Neuronal stem cell (in vitro differentiated cells): ENCODE measurements around the gene SPTA1.

Experiments used
- DNase-seq: peaks from one replicate; pipeline ENCODE4 v3.0.0-alpha.2; 2013; ENCODE audit warnings: low spot score
- H2AFZ ChIP-seq: one replicate; pipeline ENCODE4 v1.6.1; 2013; ENCODE audit warnings: mild to moderate bottlenecking, low read length, inconsistent platforms
- H2AK5ac ChIP-seq: 2 replicates; pipeline ENCODE4 v1.6.1; 2013; ENCODE audit warnings: low read depth, mild to moderate bottlenecking, inconsistent platforms, low read length, moderate library complexity, mixed read lengths
- H2BK120ac ChIP-seq: 2 replicates; pipeline ENCODE4 v1.6.1; 2013; ENCODE audit warnings: low read depth, mild to moderate bottlenecking, inconsistent platforms, low read length, moderate library complexity, mixed read lengths
- H2BK12ac ChIP-seq: one replicate; pipeline ENCODE4 v1.6.1; 2013; ENCODE audit warnings: low read length, inconsistent platforms
- H2BK15ac ChIP-seq: 2 replicates; pipeline ENCODE4 v1.6.1; 2013; ENCODE audit warnings: mild to moderate bottlenecking, low read length, inconsistent platforms, mixed read lengths
- H2BK5ac ChIP-seq: one replicate; pipeline ENCODE4 v1.6.1; 2013; ENCODE audit warnings: inconsistent platforms, mild to moderate bottlenecking, low read length, moderate library complexity
- H3K14ac ChIP-seq: one replicate; pipeline ENCODE4 v1.6.1; 2013; ENCODE audit warnings: low read length, inconsistent platforms
- H3K18ac ChIP-seq: 2 replicates; pipeline ENCODE4 v1.6.1; 2013; ENCODE audit warnings: low read length, inconsistent platforms
- H3K23ac ChIP-seq: 2 replicates; pipeline ENCODE4 v1.6.1; 2013; ENCODE audit warnings: low read depth, mild to moderate bottlenecking, mixed read lengths, low read length, inconsistent platforms; ENCODE audit not compliant: poor library complexity
- H3K27ac ChIP-seq: replicated peaks from 3 replicates; pipeline ENCODE4 v1.5.1; 2013; ENCODE audit warnings: low read length, inconsistent platforms
- H3K27me3 ChIP-seq, 3 experiments: 2 replicates each; pipeline ENCODE4 v1.6.1; 2013; ENCODE audit warnings: low read length in 3 of 3, mild to moderate bottlenecking in 2 of 3, inconsistent platforms in 1 of 3, low read depth in 1 of 3, mixed read lengths in 1 of 3, moderate library complexity in 1 of 3; ENCODE audit not compliant: control insufficient read depth in 3 of 3, insufficient read depth in 3 of 3
- H3K36me3 ChIP-seq, 2 donors: replicated peaks in 1 of 2; 2 replicates each; pipeline ENCODE4 v1.6.1; 2013; ENCODE audit warnings: low read length in 2 of 2; ENCODE audit not compliant: control insufficient read depth in 2 of 2, insufficient read depth in 2 of 2
- H3K4ac ChIP-seq: 2 replicates; pipeline ENCODE4 v1.6.1; 2013; ENCODE audit warnings: inconsistent platforms, mild to moderate bottlenecking, low read length, moderate library complexity
- H3K4me1 ChIP-seq, 2 donors: 1 replicate in 1 of 2; 2 replicates in 1 of 2; pipeline ENCODE4 v1.6.1; 2013; ENCODE audit warnings: low read length in 2 of 2, low read depth in 1 of 2; ENCODE audit not compliant: control insufficient read depth in 2 of 2, insufficient read depth in 1 of 2
- H3K4me2 ChIP-seq: one replicate; pipeline ENCODE4 v1.6.1; 2013; ENCODE audit warnings: mild to moderate bottlenecking, low read length, inconsistent platforms; ENCODE audit not compliant: insufficient read depth, poor library complexity, severe bottlenecking
- H3K4me3 ChIP-seq, 2 donors: 2 replicates each; pipeline ENCODE4 v1.5.1; 2013; ENCODE audit warnings: low read length in 2 of 2, mild to moderate bottlenecking in 2 of 2, inconsistent platforms in 1 of 2, moderate library complexity in 1 of 2
- H3K79me1 ChIP-seq: one replicate; pipeline ENCODE4 v1.6.1; 2013; ENCODE audit warnings: low read depth, mild to moderate bottlenecking, inconsistent platforms, low read length, moderate library complexity
- H3K9ac ChIP-seq: one replicate; pipeline ENCODE4 v1.6.1; 2013; ENCODE audit warnings: mild to moderate bottlenecking, low read depth, low read length, inconsistent platforms; ENCODE audit not compliant: poor library complexity
- H3K9me3 ChIP-seq, 2 donors: replicated peaks in 1 of 2; 2 replicates each; pipeline versions ENCODE3 to v1.6.1; 2013; ENCODE audit warnings: low read length in 2 of 2, mild to moderate bottlenecking in 2 of 2, inconsistent platforms in 1 of 2, low read depth in 1 of 2, mixed read lengths in 1 of 2, moderate library complexity in 1 of 2; ENCODE audit not compliant: control insufficient read depth in 2 of 2, insufficient read depth in 1 of 2
- H4K8ac ChIP-seq: one replicate; pipeline ENCODE4 v1.6.1; 2013; ENCODE audit warnings: low read depth, mild to moderate bottlenecking, inconsistent platforms, low read length, moderate library complexity
- H4K91ac ChIP-seq: one replicate; pipeline ENCODE4 v1.6.1; 2013; ENCODE audit warnings: low read length, low read depth, mild to moderate bottlenecking, inconsistent platforms; ENCODE audit not compliant: poor library complexity
- WGBS, 2 donors: extraction: QIAGEN DNeasy Blood & Tissue Kit; methylation state at CpG; one replicate each; pipeline ENCODE4 v1.1.7; 2013; ENCODE audit warnings: missing lambda C conversion rate in 2 of 2, mixed read lengths in 1 of 2; ENCODE audit not compliant: insufficient read length in 2 of 2, insufficient replicate concordance in 1 of 2; ENCODE audit errors: extremely low coverage in 2 of 2; 5-methylcytosine and 5-hydroxymethylcytosine counted together

The SPTA1 gene

GRCh38 chr1:158711098-158711497, 24.6 kb upstream of the SPTA1 start:
- H3K4me1 ChIP-seq: no peaks in the 10 kb centered on the region
- no peak overlapping the region for H3K27ac ChIP-seq
- H2AK5ac ChIP-seq: no peak overlapping the region
- H2BK12ac ChIP-seq: no peak overlapping the region
- H3K36me3 ChIP-seq: no peaks in the 10 kb centered on the region
- no peak overlapping the region for H3K14ac ChIP-seq
- H3K4me3 ChIP-seq: no peak overlapping the region
- no peak overlapping the region for H2BK5ac ChIP-seq
- no peak overlapping the region for H3K18ac ChIP-seq
- H3K27me3 ChIP-seq: no peaks in the 10 kb centered on the region
- no peak overlapping the region for H2BK120ac ChIP-seq
- no peaks in the 10 kb centered on the region for H3K79me1 ChIP-seq
- H3K9ac ChIP-seq: no peak overlapping the region
- DNase-seq: no peak
- no peak overlapping the region for H2BK15ac ChIP-seq
- no peak overlapping the region for H3K4ac ChIP-seq
- WGBS, 2 donors: 94% methylated on average over 1 of the region's 4 CpGs; no CpG with 5 or more reads in 1 of the 2 donors
- H4K8ac ChIP-seq: no peak overlapping the region
- H3K9me3 ChIP-seq: no peaks in the 10 kb centered on the region
- H4K91ac ChIP-seq: no peak overlapping the region
- no peak overlapping the region for H2AFZ ChIP-seq
- H3K4me2 ChIP-seq: no peak overlapping the region
- H3K23ac ChIP-seq: no peak overlapping the region

GRCh38 chr1:158706096-158706495, 19.6 kb upstream of the SPTA1 start:
- H2AFZ ChIP-seq: no peak overlapping the region
- no CpG with 5 or more reads among the region's 2 CpGs for WGBS, 2 donors
- H2AK5ac ChIP-seq: no peak overlapping the region
- H3K23ac ChIP-seq: no peak overlapping the region
- H4K8ac ChIP-seq: no peak overlapping the region
- no peak overlapping the region for H3K9ac ChIP-seq
- H4K91ac ChIP-seq: no peak overlapping the region
- no peak overlapping the region for H2BK12ac ChIP-seq
- H3K79me1 ChIP-seq: no peaks in the 10 kb centered on the region
- no peak overlapping the region for H3K27ac ChIP-seq
- H3K4me1 ChIP-seq: no peaks in the 10 kb centered on the region
- H3K27me3 ChIP-seq: no peaks in the 10 kb centered on the region
- no peak overlapping the region for H3K18ac ChIP-seq
- no peak overlapping the region for H3K4ac ChIP-seq
- no peak overlapping the region for H3K4me3 ChIP-seq
- H3K9me3 ChIP-seq: no peaks in the 10 kb centered on the region
- H3K14ac ChIP-seq: no peak overlapping the region
- DNase-seq: no peak
- H2BK15ac ChIP-seq: no peak overlapping the region
- H2BK5ac ChIP-seq: no peak overlapping the region
- no peaks in the 10 kb centered on the region for H3K36me3 ChIP-seq
- H2BK120ac ChIP-seq: no peak overlapping the region
- no peak overlapping the region for H3K4me2 ChIP-seq

- no peak within 1 kb of the TSS for H2AK5ac ChIP-seq
Observed at GRCh38 chr1:158700552-158700951, 14.0 kb upstream of the SPTA1 start, which contains the start of gene OR6K2. Gene OR6K2, minus strand, starts transcription at chr1:158700652. Its CDS starts 0 bp downstream, at chr1:158700652.

GRCh38 chr1:158694596-158694995, 8.1 kb upstream of the SPTA1 start:
- Histone ChIP-seq H3K79me1 (no peaks in the 10 kb centered on the region), H3K4me3 (no peak overlapping the region), H3K23ac (no peak overlapping the region), H2BK5ac (no peak overlapping the region), H2BK15ac (no peak overlapping the region), H3K27ac (no peak overlapping the region), H3K4me1 (no peaks in the 10 kb centered on the region), H3K9ac (no peak overlapping the region), H4K91ac (no peak overlapping the region), H3K14ac (no peak overlapping the region), H4K8ac (no peak overlapping the region), H2BK120ac (no peak overlapping the region), H2AFZ (no peak overlapping the region), H3K4ac (no peak overlapping the region), H2AK5ac (no peak overlapping the region), H3K9me3 (no peaks in the 10 kb centered on the region), H3K36me3 (no peaks in the 10 kb centered on the region), H3K4me2 (no peak overlapping the region), H3K18ac (no peak overlapping the region), H2BK12ac (no peak overlapping the region), H3K27me3 (no peaks in the 10 kb centered on the region)
- no CpG with 5 or more reads among the region's 2 CpGs for WGBS, 2 donors
- no peak for DNase-seq

More at GRCh38 chr1:158700552-158700951, 14.0 kb upstream of the SPTA1 start, which contains the start of gene OR6K2:
- Histone ChIP-seq H3K23ac (no peak within 1 kb of the TSS), H3K36me3 (no peaks in the 10 kb centered on the region), H4K91ac (no peak within 1 kb of the TSS), H2BK12ac (no peak within 1 kb of the TSS), H2BK120ac (no peak within 1 kb of the TSS), H3K14ac (no peak within 1 kb of the TSS), H3K4me3 (no peak within 1 kb of the TSS), H3K4ac (no peak within 1 kb of the TSS), H3K9me3 (no peaks in the 10 kb centered on the region), H3K9ac (no peak within 1 kb of the TSS), H2BK5ac (no peak within 1 kb of the TSS), H3K27ac (no peak within 1 kb of the TSS), H3K4me2 (no peak within 1 kb of the TSS), H2AFZ (no peak within 1 kb of the TSS), H2BK15ac (no peak within 1 kb of the TSS), H3K79me1 (no peaks in the 10 kb centered on the region), H3K27me3 (no peaks in the 10 kb centered on the region), H3K4me1 (no peaks in the 10 kb centered on the region), H4K8ac (no peak within 1 kb of the TSS), H3K18ac (no peak within 1 kb of the TSS)
- DNase-seq: no peak
- WGBS, 2 donors: no CpG with 5 or more reads among the region's 4 CpGs
